Stimulated activated CD4-positive, alpha-beta T cell treated with anti-CD3 and anti-CD28 coated beads, Interleukin-1b, Interleukin-23, amount 100 ng/mL, for 48 hours (primary cell): ENCODE data around the gene WWOX.
"Not testable (repeated sequence)": the region's sequence is repeated elsewhere in the genome, so short reads cannot be mapped to it uniquely, and the experiment has no call there.

ENCODE experiments used
- DNase-seq: peaks from one replicate; pipeline ENCODE4 v3.0.0-alpha.2; 2020

The WWOX gene

GRCh38 chr16:78593352-78593751 lies 493.9 kb downstream of the WWOX start:
- no peak for DNase-seq

GRCh38 chr16:78594191-78594590 lies 494.7 kb downstream of the WWOX start:
- DNase-seq, result no peak

DNA sequence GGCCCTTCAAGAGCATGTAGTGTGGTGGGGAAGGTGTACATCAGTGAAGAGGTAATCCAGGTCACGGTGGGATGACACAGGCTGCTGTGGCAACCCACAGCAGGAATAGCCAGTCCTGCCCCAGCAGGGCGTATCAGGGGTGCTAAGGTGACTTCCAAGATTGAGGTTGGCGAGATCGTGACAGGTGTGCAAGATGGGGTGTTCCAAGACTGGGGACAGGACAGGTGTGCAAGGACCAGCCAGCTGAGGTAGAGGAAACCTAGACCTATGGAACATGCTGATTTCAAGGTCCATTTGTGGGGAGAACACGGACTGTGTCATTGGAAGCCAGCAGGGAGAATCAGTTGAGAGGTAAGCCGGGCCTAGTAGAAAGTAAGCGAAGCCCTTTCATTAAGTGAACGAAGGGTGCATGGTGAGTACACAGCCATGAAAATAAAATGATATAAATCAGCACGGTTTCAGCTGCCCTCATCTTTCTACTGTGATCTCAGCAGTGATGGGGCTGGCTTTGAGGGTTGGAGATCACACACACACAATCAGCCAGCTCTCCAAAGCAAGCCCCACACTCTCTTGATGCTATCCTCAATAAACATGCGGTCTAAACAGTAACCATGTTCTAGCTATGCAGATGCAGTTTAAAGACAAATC lies 497.0 kb downstream of the WWOX start:
- DNase-seq, result no peak

- no peak for DNase-seq
Measured at GRCh38 chr16:78596996-78597422, 497.6 kb downstream of the WWOX start.

DNA sequence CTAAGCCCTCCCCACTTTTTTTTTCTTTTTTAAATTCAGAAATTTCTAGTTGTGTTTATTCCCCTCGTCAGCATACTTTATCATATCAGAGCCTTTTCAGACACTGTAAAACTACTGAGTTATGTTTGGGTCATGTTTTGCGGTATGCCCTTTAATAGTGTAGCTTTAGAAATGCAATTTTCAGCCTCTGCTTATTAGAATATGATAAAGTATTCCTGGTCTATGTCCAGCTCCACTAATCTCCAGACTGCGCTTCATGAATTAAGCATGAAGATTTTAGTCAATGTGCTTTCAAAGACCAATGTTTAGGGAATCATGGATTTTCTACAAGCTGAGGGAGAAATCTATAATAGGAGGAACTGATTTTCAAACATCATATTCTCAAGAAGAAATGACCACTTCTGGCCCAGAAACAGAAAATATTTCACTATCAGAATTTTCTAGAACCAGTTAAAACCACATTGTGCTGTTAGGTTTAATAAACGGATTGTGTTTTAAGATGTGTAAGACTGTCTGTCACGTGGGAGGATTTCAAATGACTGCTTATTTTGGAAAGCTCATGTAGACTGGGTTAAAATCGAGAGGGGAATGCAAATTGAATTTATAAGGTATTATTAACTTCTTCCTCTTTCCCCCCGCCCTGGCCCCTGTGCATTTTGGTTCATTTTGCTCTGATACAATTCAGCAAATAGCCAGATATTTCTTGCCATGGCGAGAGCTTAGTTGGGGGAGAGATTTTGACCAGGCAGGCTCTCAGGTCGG lies 498.5 kb downstream of the WWOX start:
- no peak for DNase-seq

GRCh38 chr16:78599271-78599670 lies 499.8 kb downstream of the WWOX start:
- no peak for DNase-seq

DNA sequence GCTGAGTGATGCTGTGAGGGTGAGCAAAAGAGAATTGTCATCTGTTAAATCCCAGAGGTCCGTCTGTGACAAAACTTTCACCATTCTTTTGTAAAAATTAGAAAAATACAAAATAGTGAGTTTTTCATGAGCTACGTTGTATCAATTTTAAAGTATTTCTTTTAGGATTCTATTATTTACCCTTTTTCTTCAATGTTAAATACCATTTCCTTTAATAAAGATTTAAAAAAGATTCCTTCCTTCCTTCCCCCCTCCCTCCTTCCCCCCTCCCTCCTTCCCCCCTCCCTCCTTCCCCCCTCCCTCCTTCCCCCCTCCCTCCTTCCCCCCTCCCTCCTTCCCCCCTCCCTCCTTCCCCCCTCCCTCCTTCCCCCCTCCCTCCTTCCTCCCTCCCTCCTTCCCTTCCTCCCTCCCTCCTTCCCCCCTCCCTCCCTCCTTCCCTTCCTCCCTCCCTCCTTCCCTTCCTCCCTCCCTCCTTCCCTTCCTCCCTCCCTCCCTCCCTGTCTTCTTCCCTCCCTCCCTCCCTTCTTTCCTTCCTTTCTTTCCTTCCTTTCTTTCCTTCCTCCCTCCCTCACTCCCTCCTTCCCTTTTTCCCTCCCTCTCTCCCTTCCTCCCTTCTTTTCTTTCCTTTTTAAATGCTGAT lies 505.1 kb downstream of the WWOX start:
- DNase-seq, result not testable (repeated sequence)

DNA sequence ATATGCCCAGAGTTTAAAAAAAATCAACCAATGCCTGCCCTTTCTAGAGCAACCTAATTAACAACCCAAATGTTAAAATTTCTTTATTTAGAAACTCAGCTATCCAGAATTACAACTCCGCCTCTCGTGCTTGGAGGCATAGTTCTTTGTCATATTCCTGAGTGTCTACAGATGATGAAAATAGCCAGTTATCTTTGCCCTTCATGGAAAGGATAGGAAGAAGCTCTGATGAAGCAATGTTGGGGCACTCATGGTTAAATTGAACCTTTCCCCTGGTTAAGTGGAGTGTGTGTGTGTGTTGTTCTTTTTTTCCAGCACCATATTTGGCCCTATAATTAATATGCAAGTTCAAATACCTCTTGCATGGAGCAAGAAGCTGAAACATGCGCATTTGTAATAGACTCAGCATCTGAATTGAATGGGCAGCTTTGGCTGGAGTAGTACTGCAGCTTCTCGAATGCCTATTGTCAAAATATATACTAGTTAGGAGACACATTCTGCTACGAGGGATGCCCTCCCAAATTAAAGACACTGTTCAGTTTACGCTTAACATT lies 506.2 kb downstream of the WWOX start:
- no peak for DNase-seq

DNA sequence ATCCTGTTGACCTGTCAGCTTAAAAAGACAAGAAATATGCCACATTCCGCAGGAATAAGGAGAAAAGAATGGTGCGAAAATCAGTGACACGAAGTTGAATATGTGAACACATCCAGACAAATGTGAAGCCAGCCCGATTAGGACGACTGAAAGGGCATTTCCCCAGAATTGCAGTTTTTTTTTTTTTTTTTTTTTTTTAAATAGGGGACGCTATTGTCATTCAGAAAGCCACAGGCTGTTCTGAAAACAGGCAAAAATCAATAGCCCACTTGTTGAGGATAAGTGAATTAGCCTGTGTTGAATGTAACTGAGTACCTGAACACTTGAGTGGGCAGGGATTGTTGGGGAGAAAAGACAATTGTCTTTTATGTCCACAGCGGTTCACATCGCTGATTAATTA lies 507.1 kb downstream of the WWOX start:
- DNase-seq, result no peak

- no peak for DNase-seq
Measured at GRCh38 chr16:78607022-78607421, 507.6 kb downstream of the WWOX start.

GRCh38 chr16:78607465-78607864 lies 508.0 kb downstream of the WWOX start:
- no peak for DNase-seq

DNA sequence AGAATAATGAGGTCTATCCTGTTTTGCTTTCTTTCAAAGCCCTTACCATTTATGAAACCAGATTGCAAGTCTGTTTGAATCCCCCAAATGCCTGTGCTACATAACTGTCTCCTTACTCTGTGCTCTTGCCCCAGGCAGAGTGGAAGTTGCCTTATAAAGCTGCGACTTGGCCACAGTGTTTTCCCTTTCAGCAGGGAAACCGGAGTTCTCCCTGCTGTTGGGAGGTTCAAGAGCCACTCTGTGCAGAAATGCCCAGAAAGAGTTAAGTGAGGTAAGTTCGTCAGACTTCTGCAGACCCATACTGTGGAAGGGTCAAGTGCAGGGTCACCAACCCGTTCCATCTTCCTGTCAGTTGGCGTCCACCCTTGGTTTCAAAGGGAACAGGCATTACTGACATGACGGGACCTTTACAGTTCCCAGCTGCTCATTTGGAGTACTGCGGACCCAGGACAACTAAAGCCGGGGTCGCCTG lies 508.9 kb downstream of the WWOX start:
- no peak for DNase-seq

- DNase-seq, result no peak
Measured at GRCh38 chr16:78609402-78610274, 510.2 kb downstream of the WWOX start.

GRCh38 chr16:78611318-78611717 lies 511.9 kb downstream of the WWOX start:
- DNase-seq, result no peak

GRCh38 chr16:78619811-78620210 lies 520.4 kb downstream of the WWOX start:
- DNase-seq, result no peak

DNA sequence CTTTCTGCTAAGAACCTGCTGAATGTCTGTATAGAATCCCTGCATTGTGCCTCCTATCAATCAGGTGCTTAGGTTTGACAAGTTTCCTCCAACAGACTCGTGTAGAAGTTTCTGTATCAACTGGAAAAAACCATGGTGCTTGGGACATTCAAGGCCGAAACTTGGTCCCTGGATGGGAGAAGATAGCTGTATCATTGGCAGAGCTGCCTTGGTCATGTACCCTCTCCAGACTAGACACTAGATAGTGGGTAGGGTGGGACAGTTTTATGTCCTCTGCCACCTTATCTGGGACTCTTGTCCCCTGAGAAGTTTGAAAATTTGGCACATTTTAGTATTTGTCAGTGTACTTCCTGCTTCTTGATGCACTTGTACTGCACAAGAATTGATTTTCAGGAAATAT lies 520.8 kb downstream of the WWOX start:
- no peak for DNase-seq

DNA sequence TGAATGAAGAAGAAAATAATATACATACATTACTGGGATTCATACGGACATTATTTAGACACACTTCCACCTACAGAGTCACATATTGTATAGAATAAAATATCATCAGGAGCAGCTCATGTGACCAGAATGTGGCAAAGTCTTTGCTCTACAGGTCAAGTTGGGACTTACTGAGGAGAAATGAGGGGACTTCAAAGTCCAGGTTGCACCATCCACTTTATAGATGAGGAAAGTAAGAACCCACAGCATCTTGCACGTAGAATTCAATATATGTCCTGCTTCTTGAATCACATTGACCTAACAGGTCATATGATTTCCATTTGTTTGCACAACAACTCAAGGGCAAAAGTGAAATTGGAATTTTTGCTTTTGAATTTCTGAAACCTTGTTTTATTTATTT lies 524.3 kb downstream of the WWOX start:
- DNase-seq, result no peak

- DNase-seq, result no peak
Measured at GRCh38 chr16:78624366-78624765, 524.9 kb downstream of the WWOX start.

DNA sequence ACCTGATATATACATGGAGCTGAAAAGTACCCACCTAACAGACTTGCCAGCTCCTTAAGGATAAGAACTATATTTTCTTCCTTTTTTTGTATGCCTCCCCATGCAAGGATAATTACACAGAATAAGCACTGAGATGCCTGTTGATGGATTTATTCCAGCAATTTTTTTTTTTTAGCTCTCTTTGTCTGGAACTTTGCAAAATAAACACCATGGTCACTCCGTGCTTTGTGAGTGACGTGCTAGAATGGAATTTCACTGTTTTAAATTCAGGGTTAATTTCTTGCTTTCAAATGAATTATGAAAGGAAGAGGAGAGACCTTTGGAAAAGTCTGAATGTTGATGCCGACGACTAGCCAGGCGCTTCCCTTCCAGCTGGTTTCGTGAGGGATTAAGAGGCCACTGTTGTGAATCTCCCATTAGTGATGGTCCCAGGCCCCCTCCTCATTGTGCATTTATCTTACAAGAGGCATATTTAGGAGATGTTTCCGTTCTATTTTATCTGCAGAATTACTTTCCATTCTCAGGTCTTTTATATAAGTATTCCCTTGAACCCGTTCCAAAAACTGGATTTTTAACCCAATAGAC lies 529.1 kb downstream of the WWOX start:
- DNase-seq, result no peak

- DNase-seq, result no peak
Measured at GRCh38 chr16:78629173-78629572, 529.7 kb downstream of the WWOX start.

DNA sequence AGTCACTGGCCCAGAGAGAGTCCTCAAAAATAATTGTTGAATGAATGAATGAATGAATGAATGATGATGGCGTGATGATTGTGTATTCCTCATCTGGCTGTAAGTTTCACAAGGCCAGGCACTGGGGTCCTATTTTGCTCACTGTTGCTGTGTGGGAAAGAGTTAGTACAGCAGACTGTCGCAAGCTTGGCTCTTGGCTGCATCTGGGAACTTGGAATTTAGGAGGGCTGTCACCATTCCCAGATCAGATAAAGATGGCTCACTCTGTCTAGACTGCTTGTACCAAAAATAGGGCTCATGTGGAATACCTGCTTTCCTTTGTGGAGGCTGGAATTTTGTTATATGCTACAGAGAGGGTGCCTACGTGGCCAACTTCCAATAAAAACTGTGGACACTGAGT lies 530.6 kb downstream of the WWOX start:
- no peak for DNase-seq

DNA sequence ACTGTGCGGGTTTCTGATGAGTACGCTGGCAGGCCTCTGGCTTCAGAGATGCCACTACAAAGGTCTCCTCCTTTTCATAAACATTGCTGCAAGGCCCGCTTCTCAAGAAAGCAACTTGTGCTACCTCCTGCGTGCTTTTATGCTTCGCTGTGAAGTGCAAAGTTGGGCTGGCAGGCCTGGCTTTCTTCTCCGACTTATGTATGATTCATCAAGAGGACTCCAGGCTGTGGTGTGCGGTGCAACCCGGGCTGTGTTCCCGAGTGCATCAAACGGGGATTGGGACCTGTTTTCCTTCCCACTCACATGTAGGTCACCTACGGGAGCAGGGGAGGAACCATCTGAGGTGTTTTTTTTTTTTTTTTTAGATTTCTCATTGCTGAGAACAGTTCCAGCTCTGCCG lies 534.1 kb downstream of the WWOX start:
- no peak for DNase-seq
